ENCODE data around the gene JAKMIP2. TPM values are rescaled to one million over a fixed set of nuclear protein-coding genes. Genes with fewer than 3 reads are reported as not detected.

The JAKMIP2 gene
- polyA plus RNA-seq, 1 experiment = not detected

DNA sequence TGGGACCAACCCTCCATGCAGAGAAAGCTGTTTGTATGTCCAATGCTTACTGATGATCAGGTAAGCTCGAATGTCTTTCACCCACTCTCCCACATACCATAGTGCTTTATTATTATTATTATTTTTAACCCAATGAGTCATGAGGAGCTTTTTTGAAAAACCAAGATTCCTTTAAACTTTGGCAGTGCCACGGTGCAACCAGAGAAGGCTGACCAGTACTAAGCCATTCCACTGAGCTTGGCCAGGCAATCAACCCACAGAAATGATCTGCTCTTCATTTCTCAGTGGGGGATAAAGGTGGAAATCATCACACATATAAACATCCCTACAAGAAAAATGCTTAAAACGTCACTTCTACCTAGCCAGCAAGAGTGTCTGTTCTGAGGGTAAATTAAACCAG lies 35.5 kb downstream of the JAKMIP2 start:
- TF ChIP-seq, protein P1, sequence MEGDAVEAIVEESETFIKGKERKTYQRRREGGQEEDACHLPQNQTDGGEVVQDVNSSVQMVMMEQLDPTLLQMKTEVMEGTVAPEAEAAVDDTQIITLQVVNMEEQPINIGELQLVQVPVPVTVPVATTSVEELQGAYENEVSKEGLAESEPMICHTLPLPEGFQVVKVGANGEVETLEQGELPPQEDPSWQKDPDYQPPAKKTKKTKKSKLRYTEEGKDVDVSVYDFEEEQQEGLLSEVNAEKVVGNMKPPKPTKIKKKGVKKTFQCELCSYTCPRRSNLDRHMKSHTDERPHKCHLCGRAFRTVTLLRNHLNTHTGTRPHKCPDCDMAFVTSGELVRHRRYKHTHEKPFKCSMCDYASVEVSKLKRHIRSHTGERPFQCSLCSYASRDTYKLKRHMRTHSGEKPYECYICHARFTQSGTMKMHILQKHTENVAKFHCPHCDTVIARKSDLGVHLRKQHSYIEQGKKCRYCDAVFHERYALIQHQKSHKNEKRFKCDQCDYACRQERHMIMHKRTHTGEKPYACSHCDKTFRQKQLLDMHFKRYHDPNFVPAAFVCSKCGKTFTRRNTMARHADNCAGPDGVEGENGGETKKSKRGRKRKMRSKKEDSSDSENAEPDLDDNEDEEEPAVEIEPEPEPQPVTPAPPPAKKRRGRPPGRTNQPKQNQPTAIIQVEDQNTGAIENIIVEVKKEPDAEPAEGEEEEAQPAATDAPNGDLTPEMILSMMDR (IDR thresholded peaks at IDR 0.05; ENCODE audit: insufficient read depth, low read depth, low read length) = no peak
- no peak for DNase-seq (ENCODE audit: low read depth)
- Histone ChIP-seq H3K27me3 (ENCODE audit: control insufficient read depth, insufficient read depth, low read length) (no peaks in the 10 kb centered on the region), H3K4me3 (ENCODE audit: low read depth, low read length) (no peak overlapping the region), H3K36me3 (ENCODE audit: control insufficient read depth, insufficient read depth, low read length) (no peaks in the 10 kb centered on the region)
- ChIA-PET CTCF (interaction anchor here (0.9 to 1.3 kb wide), 2 partner anchors 11 to 19 kb away, joined by 3 read pairs; no protein-coding TSS in a partner anchor), POLR2A (no interaction called here)

DNA sequence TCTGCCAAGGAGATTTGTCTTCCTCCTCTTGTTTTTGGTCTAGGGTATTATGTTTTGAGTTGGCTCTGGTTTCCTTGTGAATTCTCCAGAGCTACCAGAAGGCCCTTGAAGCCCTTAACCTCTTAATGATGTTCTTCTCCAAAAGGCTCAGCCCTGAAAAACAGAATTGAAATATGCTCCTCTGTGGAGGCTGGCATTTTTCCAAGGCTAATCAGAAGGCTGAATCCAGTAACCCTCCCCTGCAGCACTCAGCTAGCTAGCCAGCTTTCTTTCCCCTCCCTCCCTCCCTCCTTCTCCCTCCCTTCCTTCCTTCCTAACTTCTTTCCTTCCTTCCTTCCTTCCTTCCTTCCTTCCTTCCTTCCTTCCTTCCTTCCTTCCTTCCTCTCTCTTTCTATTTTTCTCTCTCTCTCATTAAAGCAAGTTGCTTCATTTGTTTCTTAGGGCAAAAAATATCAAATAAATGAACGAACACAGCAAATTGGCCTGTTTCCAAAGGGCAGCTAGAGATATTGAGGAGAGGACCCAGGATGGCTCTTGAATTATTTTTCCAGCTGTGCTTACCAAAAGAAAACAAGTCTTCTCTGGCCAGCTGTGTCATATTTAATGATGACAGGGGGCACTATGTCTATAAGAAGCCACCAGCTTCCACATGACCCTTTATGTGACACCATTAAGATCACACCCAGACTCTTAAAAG lies 38.7 kb downstream of the JAKMIP2 start:
- ChIA-PET CTCF (no interaction called here), POLR2A (no interaction called here)
- DNase-seq (ENCODE audit: low read depth) = no peak
- Histone ChIP-seq H3K27me3 (ENCODE audit: control insufficient read depth, insufficient read depth, low read length) (no peaks in the 10 kb centered on the region), H3K36me3 (ENCODE audit: control insufficient read depth, insufficient read depth, low read length) (no peaks in the 10 kb centered on the region), H3K4me3 (ENCODE audit: low read depth, low read length) (no peak overlapping the region)
- TF ChIP-seq, protein P1 (IDR thresholded peaks at IDR 0.05; ENCODE audit: insufficient read depth, low read depth, low read length) = no peak

DNA sequence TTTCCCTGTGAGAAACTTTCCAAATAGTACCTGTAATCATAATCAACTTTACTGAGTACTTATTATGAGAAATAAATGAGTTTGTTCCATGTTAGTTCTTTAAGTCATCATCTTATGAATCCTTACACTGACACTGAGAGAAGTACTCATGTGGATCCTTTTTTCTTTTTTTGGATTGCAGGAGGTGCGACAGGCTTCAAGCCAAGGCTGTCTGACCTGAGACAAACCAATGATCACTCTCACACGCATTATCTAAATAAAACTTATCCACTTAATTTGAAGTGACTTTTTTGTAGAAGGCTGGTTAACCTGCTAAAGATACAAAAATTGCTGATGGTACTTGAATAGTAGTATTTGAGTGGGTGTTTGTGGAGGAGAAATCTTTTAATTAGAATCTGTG lies 39.5 kb downstream of the JAKMIP2 start:
- ChIA-PET POLR2A (no interaction called here), CTCF (no interaction called here)
- Histone ChIP-seq H3K36me3 (ENCODE audit: control insufficient read depth, insufficient read depth, low read length) (no peaks in the 10 kb centered on the region), H3K4me3 (ENCODE audit: low read depth, low read length) (no peak overlapping the region), H3K27me3 (ENCODE audit: control insufficient read depth, insufficient read depth, low read length) (no peaks in the 10 kb centered on the region)
- TF ChIP-seq, protein P1 (IDR thresholded peaks at IDR 0.05; ENCODE audit: insufficient read depth, low read depth, low read length) = no peak
- DNase-seq (ENCODE audit: low read depth) = no peak

DNA sequence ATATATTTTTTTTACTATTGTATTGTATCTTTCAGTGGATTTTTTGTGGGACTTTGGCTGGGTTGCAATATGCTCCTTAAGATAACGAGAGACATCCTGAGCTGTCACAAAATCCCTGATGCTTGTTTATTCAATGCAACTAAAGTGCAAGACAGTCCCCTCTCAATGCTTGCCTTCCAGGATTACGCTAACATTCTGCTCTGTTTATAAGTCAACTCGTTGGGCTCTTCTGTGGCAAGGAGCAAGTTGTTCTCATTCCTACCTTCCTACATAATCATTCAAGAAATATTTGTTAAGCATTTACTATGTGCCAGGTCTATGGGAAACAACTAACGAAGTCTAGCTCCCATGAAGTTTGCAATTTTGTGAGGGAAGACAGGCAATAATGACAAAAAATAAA lies 40.4 kb downstream of the JAKMIP2 start:
- TF ChIP-seq, protein P1 (IDR thresholded peaks at IDR 0.05; ENCODE audit: insufficient read depth, low read depth, low read length) = no peak
- ChIA-PET POLR2A (no interaction called here), CTCF (no interaction called here)
- H3K4me3 ChIP-seq (ENCODE audit: low read depth, low read length) = no peak overlapping the region
- DNase-seq (ENCODE audit: low read depth) = no peak
- H3K36me3 ChIP-seq (ENCODE audit: control insufficient read depth, insufficient read depth, low read length) = no peaks in the 10 kb centered on the region
- no peaks in the 10 kb centered on the region for H3K27me3 ChIP-seq (ENCODE audit: control insufficient read depth, insufficient read depth, low read length)

DNA sequence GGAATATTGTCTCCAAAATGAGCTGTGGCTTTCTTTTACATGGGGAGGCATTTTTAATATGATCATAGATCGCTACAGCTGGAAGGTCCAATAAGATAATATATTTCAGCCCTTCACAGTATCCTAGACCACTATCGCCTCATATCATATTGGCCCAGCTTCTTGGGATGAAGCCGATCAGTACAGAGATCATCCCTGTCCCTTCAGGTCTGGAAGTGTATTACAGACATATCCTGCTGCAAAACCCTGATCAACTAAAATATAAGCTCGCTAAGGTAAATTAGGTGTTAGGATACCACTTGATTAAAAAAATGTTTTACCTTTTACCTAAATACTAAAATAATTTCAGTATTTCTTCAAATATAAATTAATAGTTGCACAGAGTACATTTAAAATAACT lies 41.7 kb downstream of the JAKMIP2 start:
- ChIA-PET CTCF (interaction anchor here (0.5 kb wide), 1 partner anchor 261 kb away, joined by 3 read pairs; no protein-coding TSS in a partner anchor), POLR2A (no interaction called here)
- TF ChIP-seq, protein P1 (IDR thresholded peaks at IDR 0.05; ENCODE audit: insufficient read depth, low read depth, low read length) = no peak
- DNase-seq (ENCODE audit: low read depth) = no peak
- Histone ChIP-seq H3K27me3 (ENCODE audit: control insufficient read depth, insufficient read depth, low read length) (no peaks in the 10 kb centered on the region), H3K4me3 (ENCODE audit: low read depth, low read length) (no peak overlapping the region), H3K36me3 (ENCODE audit: control insufficient read depth, insufficient read depth, low read length) (no peaks in the 10 kb centered on the region)

Measured in BJ (cell line).